H9 (cell line): ENCODE measurements around the gene FLACC1. TPM values are rescaled to one million over a fixed set of nuclear protein-coding genes. Genes with fewer than 3 reads are reported as not detected.
A peak's percentile ranks its signal among the peaks of the same experiment; 100 is the strongest.

ENCODE experiments used
- DNase-seq: peaks from one replicate; pipeline ENCODE4 v3.0.0-alpha.2; 2017
- H2AFZ ChIP-seq: one replicate; pipeline ENCODE4 v1.6.1; 2013; ENCODE audit warnings: mild to moderate bottlenecking, low read length, control low read depth, moderate library complexity
- H2AK5ac ChIP-seq: 2 replicates; pipeline ENCODE4 v1.6.1; 2013; ENCODE audit warnings: low read length, control low read depth, mixed read lengths; ENCODE audit not compliant: insufficient read length
- H2BK120ac ChIP-seq: one replicate; pipeline ENCODE4 v1.6.1; 2013; ENCODE audit warnings: low read depth, mild to moderate bottlenecking, low read length, control low read depth, inconsistent platforms; ENCODE audit not compliant: poor library complexity, severe bottlenecking
- H2BK12ac ChIP-seq: 2 replicates; pipeline ENCODE4 v1.6.1; 2013; ENCODE audit warnings: low read length, control low read depth, mixed read lengths, low read depth; ENCODE audit not compliant: insufficient read length
- H2BK15ac ChIP-seq: 2 replicates; pipeline ENCODE4 v1.6.1; 2013; ENCODE audit warnings: low read depth, low read length, control low read depth
- H2BK20ac ChIP-seq: one replicate; pipeline ENCODE4 v1.6.1; 2013; ENCODE audit warnings: low read depth, mild to moderate bottlenecking, low read length, control low read depth, inconsistent platforms; ENCODE audit not compliant: poor library complexity, severe bottlenecking
- H2BK5ac ChIP-seq: 2 replicates; pipeline ENCODE4 v1.6.1; 2013; ENCODE audit warnings: low read length, control low read depth, mixed read lengths; ENCODE audit not compliant: insufficient read length
- H3K14ac ChIP-seq: 2 replicates; pipeline ENCODE4 v1.6.1; 2013; ENCODE audit warnings: low read length, control low read depth; ENCODE audit not compliant: insufficient read depth
- H3K18ac ChIP-seq: 2 replicates; pipeline ENCODE4 v1.6.1; 2013; ENCODE audit warnings: low read depth, mild to moderate bottlenecking, mixed read lengths, low read length, control low read depth; ENCODE audit not compliant: insufficient read length
- H3K23ac ChIP-seq: 2 replicates; pipeline ENCODE4 v1.6.1; 2013; ENCODE audit warnings: low read length, control low read depth, mixed read lengths, low read depth; ENCODE audit not compliant: insufficient read length
- H3K23me2 ChIP-seq: 2 replicates; pipeline ENCODE4 v1.6.1; 2013; ENCODE audit warnings: low read depth, mild to moderate bottlenecking, mixed read lengths, low read length, control low read depth; ENCODE audit not compliant: insufficient read length, poor library complexity, severe bottlenecking
- H3K27ac ChIP-seq: 2 replicates; pipeline ENCODE4 v1.5.1; 2013; ENCODE audit warnings: low read length, control low read depth, mixed read lengths, low read depth; ENCODE audit not compliant: insufficient read length
- H3K27me3 ChIP-seq: 2 replicates; pipeline ENCODE4 v1.6.1; 2013; ENCODE audit warnings: low read length, control low read depth, inconsistent platforms; ENCODE audit not compliant: insufficient read depth
- H3K4ac ChIP-seq: 2 replicates; pipeline ENCODE4 v1.6.1; 2013; ENCODE audit warnings: low read depth, mild to moderate bottlenecking, control low read depth, inconsistent platforms, low read length, moderate library complexity
- H3K4me1 ChIP-seq: 2 replicates; pipeline ENCODE4 v1.6.1; 2013; ENCODE audit warnings: low read length, control low read depth, inconsistent platforms; ENCODE audit not compliant: insufficient read depth
- H3K4me2 ChIP-seq: 2 replicates; pipeline ENCODE4 v1.6.1; 2013; ENCODE audit warnings: low read length, control low read depth, mixed read lengths; ENCODE audit not compliant: insufficient read length, insufficient read depth
- H3K56ac ChIP-seq: 2 replicates; pipeline ENCODE4 v1.6.1; 2013; ENCODE audit warnings: low read depth, mild to moderate bottlenecking, mixed read lengths, low read length, control low read depth; ENCODE audit not compliant: insufficient read length
- H3K79me1 ChIP-seq: 2 replicates; pipeline ENCODE4 v1.6.1; 2013; ENCODE audit warnings: low read depth, mild to moderate bottlenecking, moderate library complexity, low read length, control low read depth, inconsistent platforms; ENCODE audit not compliant: insufficient read depth, poor library complexity, severe bottlenecking
- H3K79me2 ChIP-seq: 2 replicates; pipeline ENCODE4 v1.6.1; 2013; ENCODE audit warnings: low read length, control low read depth, inconsistent platforms; ENCODE audit not compliant: insufficient read depth
- H3K9ac ChIP-seq: 2 replicates; pipeline ENCODE4 v1.6.1; 2013; ENCODE audit warnings: low read length, control low read depth, mixed read lengths; ENCODE audit not compliant: insufficient read length; ENCODE audit errors: extremely low read depth
- H3K9me3 ChIP-seq: one replicate; pipeline ENCODE4 v1.6.1; 2013; ENCODE audit warnings: low read depth, low read length, inconsistent platforms; ENCODE audit not compliant: control insufficient read depth
- H3T11ph ChIP-seq: one replicate; pipeline ENCODE4 v1.6.1; 2013; ENCODE audit warnings: mild to moderate bottlenecking, low read length, control low read depth, inconsistent platforms
- H4K20me1 ChIP-seq: one replicate; pipeline ENCODE4 v1.6.1; 2013; ENCODE audit not compliant: control insufficient read depth, insufficient read length, insufficient read depth
- H4K5ac ChIP-seq: 2 replicates; pipeline ENCODE4 v1.6.1; 2013; ENCODE audit warnings: low read depth, mild to moderate bottlenecking, mixed read lengths, low read length, control low read depth; ENCODE audit not compliant: insufficient read length
- H4K8ac ChIP-seq: replicated peaks from 2 replicates; pipeline ENCODE4 v1.6.1; 2013; ENCODE audit warnings: low read length, control low read depth, mixed read lengths, low read depth; ENCODE audit not compliant: insufficient read length
- H4K91ac ChIP-seq: 2 replicates; pipeline ENCODE4 v1.6.1; 2013; ENCODE audit warnings: low read depth, mild to moderate bottlenecking, moderate library complexity, mixed read lengths, low read length, control low read depth; ENCODE audit not compliant: insufficient read length
- H3K27ac Mint-ChIP-seq, 3 experiments: 2 replicates in 2 of 3; 3 replicates in 1 of 3; pipeline ENCODE4 v1.8.0; 2020 to 2021; ENCODE audit warnings: mixed read lengths in 3 of 3, mild to moderate bottlenecking in 1 of 3, moderate library complexity in 1 of 3
- H3K27me3 Mint-ChIP-seq: 2 replicates; pipeline ENCODE4 v1.8.0; 2021; ENCODE audit warnings: low read depth, mild to moderate bottlenecking, moderate library complexity, mixed read lengths
- H3K36me3 Mint-ChIP-seq, 3 experiments: 2 replicates in 2 of 3; 3 replicates in 1 of 3; pipeline ENCODE4 v1.8.0; 2020 to 2021; ENCODE audit warnings: low read depth in 3 of 3, mixed read lengths in 3 of 3; ENCODE audit not compliant: insufficient read depth in 1 of 3
- H3K4me1 Mint-ChIP-seq, 2 experiments: 2 replicates each; pipeline ENCODE4 v1.8.0; 2020; ENCODE audit warnings: mixed read lengths in 2 of 2
- H3K4me3 Mint-ChIP-seq, 2 experiments: 2 replicates in 1 of 2; 3 replicates in 1 of 2; pipeline ENCODE4 v1.8.0; 2020 to 2021; ENCODE audit warnings: mild to moderate bottlenecking in 2 of 2, mixed read lengths in 2 of 2, moderate library complexity in 1 of 2
- H3K9me3 Mint-ChIP-seq, 2 experiments: 2 replicates in 1 of 2; 3 replicates in 1 of 2; pipeline ENCODE4 v1.8.0; 2020; ENCODE audit warnings: mild to moderate bottlenecking in 2 of 2, mixed read lengths in 2 of 2, moderate library complexity in 1 of 2
- WGBS: extraction: QIAGEN DNeasy Blood & Tissue Kit; methylation state at CpG from one replicate; pipeline ENCODE4 v1.1.7; 2013; ENCODE audit warnings: missing lambda C conversion rate, low lambda C conversion rate, mixed read lengths; ENCODE audit not compliant: insufficient read length; ENCODE audit errors: extremely low coverage; 5-methylcytosine and 5-hydroxymethylcytosine counted together
- total RNA-seq: library from RNA; stranded (reverse); gene quantifications from 2 replicates; pipeline ENCODE4 v1.2.1, GENCODE V29; 2021
- TF ChIP-seq, protein P1 (sequence below): fragments of 200-600 bp; sonication (generic); conservative IDR thresholded peaks from 3 replicates; pipeline ENCODE4 v1.8.0; 2021; ENCODE audit warnings: antibody characterized with exemption, mild to moderate bottlenecking

FLACC1 gene
- total RNA-seq, 1 experiment from 2014 or later = 0.42 TPM

- TF ChIP-seq, protein P1, sequence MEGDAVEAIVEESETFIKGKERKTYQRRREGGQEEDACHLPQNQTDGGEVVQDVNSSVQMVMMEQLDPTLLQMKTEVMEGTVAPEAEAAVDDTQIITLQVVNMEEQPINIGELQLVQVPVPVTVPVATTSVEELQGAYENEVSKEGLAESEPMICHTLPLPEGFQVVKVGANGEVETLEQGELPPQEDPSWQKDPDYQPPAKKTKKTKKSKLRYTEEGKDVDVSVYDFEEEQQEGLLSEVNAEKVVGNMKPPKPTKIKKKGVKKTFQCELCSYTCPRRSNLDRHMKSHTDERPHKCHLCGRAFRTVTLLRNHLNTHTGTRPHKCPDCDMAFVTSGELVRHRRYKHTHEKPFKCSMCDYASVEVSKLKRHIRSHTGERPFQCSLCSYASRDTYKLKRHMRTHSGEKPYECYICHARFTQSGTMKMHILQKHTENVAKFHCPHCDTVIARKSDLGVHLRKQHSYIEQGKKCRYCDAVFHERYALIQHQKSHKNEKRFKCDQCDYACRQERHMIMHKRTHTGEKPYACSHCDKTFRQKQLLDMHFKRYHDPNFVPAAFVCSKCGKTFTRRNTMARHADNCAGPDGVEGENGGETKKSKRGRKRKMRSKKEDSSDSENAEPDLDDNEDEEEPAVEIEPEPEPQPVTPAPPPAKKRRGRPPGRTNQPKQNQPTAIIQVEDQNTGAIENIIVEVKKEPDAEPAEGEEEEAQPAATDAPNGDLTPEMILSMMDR = no peak
- H2BK20ac ChIP-seq = no peak overlapping the region
- 0 out of 7 replicates have a peak overlapping the region, but pooled peaks of 1 of the 3 experiments have one; percentile 19 for H3K27ac Mint-ChIP-seq
- no peak overlapping the region for H3K27ac ChIP-seq
- H2BK12ac ChIP-seq = no peak overlapping the region
- no peak overlapping the region for H3K4me2 ChIP-seq
- H3K4ac ChIP-seq = no peak overlapping the region
- no peak overlapping the region for H3K56ac ChIP-seq
- H3K27me3 ChIP-seq = no peaks in the 10 kb centered on the region
- no peak overlapping the region for H2AFZ ChIP-seq
- H3K4me3 Mint-ChIP-seq = no peak overlapping the region
- no peaks in the 10 kb centered on the region for H3K23me2 ChIP-seq
- no peak overlapping the region for H3K18ac ChIP-seq
- H2AK5ac ChIP-seq = no peak overlapping the region
- H3K79me2 ChIP-seq = no peaks in the 10 kb centered on the region
- no peak overlapping the region for H4K8ac ChIP-seq
- H3K4me1 Mint-ChIP-seq = peaks cover 5% of the 10 kb centered on the region in 2 experiments; a peak in 3 of 4 replicates
- H3K9me3 Mint-ChIP-seq = peaks cover 0 to 4% of the 10 kb centered on the region in 2 experiments; a peak in 2 of 5 replicates
- H3K27me3 Mint-ChIP-seq = no peaks in the 10 kb centered on the region
- DNase-seq = no peak
- peaks cover 0 to 7% (median 5%) of the 10 kb centered on the region in 3 experiments; a peak in 4 of 7 replicates for H3K36me3 Mint-ChIP-seq
- no peaks in the 10 kb centered on the region for H3K9me3 ChIP-seq
- H3K4me1 ChIP-seq = no peaks in the 10 kb centered on the region
- no peaks in the 10 kb centered on the region for H3K79me1 ChIP-seq
- H3K14ac ChIP-seq = no peak overlapping the region
- H4K5ac ChIP-seq = no peak overlapping the region
- no peak overlapping the region for H2BK15ac ChIP-seq
- H3T11ph ChIP-seq = no peak overlapping the region
- H4K20me1 ChIP-seq = no peaks in the 10 kb centered on the region
- H4K91ac ChIP-seq = no peak overlapping the region
- H2BK120ac ChIP-seq = no peak overlapping the region
- no CpG with 5 or more reads among the region's 2 CpGs for WGBS
- H3K9ac ChIP-seq = no peak overlapping the region
- H3K23ac ChIP-seq = no peak overlapping the region
- H2BK5ac ChIP-seq = no peak overlapping the region
These were observed 4.1 kb upstream of the FLACC1 start for GRCh38 chr2:201361078-201361733.
